Stimulated activated CD4-positive, alpha-beta T cell treated with anti-CD3 and anti-CD28 coated beads, TNF-alpha, amount 100 ng/mL, for 48 hours (primary cell): ENCODE data around the gene NECAB2.

ENCODE experiments used
- DNase-seq, 3 donors: peaks; one replicate each; pipeline ENCODE4 v3.0.0-alpha.2; 2020; ENCODE audit warnings: low read depth in 3 of 3

Gene NECAB2

GRCh38 chr16:83992624-83993023 is 24.6 kb downstream of the NECAB2 start:
- DNase-seq, result no peak

- DNase-seq, result no peak
Observed at GRCh38 chr16:83994087-83994486, 26.0 kb downstream of the NECAB2 start.

GRCh38 chr16:83994703-83995102 is 26.7 kb downstream of the NECAB2 start:
- no peak for DNase-seq

GRCh38 chr16:83995754-83996153 is 27.7 kb downstream of the NECAB2 start:
- DNase-seq, result no peak

- DNase-seq, result no peak
Observed at GRCh38 chr16:83996481-83997252, 28.6 kb downstream of the NECAB2 start.

- DNase-seq, result no peak
Observed at GRCh38 chr16:83998091-83998490, 30.0 kb downstream of the NECAB2 start.

GRCh38 chr16:84000989-84001642 is 33.1 kb downstream of the NECAB2 start:
- DNase-seq, result no peak

- DNase-seq, result no peak
Observed at GRCh38 chr16:84001726-84002125, 33.7 kb downstream of the NECAB2 start.

- no peak for DNase-seq
Observed at GRCh38 chr16:84003038-84003437, 35.0 kb downstream of the NECAB2 start.

GRCh38 chr16:84004442-84004841 is 36.4 kb downstream of the NECAB2 start:
- DNase-seq, result no peak

GRCh38 chr16:84005391-84005790 is 37.3 kb downstream of the NECAB2 start:
- DNase-seq, result no peak

- no peak for DNase-seq
Observed at GRCh38 chr16:84007520-84007919, 39.5 kb downstream of the NECAB2 start.

GRCh38 chr16:84007965-84008364 is 39.9 kb downstream of the NECAB2 start:
- no peak for DNase-seq

GRCh38 chr16:84009282-84009681 is 41.2 kb downstream of the NECAB2 start:
- no peak for DNase-seq

GRCh38 chr16:84013787-84014569 is 45.9 kb downstream of the NECAB2 start:
- DNase-seq, result peak; percentile 26 to 80 (median 57)

GRCh38 chr16:84014570-84015327 is 46.7 kb downstream of the NECAB2 start:
- DNase-seq, result no peak

GRCh38 chr16:84015399-84015798 is 47.4 kb downstream of the NECAB2 start:
- DNase-seq, result no peak

GRCh38 chr16:84016477-84016876 is 48.4 kb downstream of the NECAB2 start:
- DNase-seq, result no peak

GRCh38 chr16:84018710-84019109 is 50.7 kb downstream of the NECAB2 start:
- no peak for DNase-seq

- DNase-seq, result no peak
Observed at GRCh38 chr16:84020353-84020752, 52.3 kb downstream of the NECAB2 start.

- no peak for DNase-seq
Observed at GRCh38 chr16:84021488-84021887, 53.4 kb downstream of the NECAB2 start.

GRCh38 chr16:84022644-84023043 is 54.6 kb downstream of the NECAB2 start:
- no peak for DNase-seq
